DMS153 treated with DMSO at 0.1 percent for 48 hours (cell line): Measurements from ENCODE around the gene QTRT2.

Source experiments
- DNase-seq: peaks from one replicate; lab custom pipeline; 2025; ENCODE audit not compliant: unreplicated experiment; lab: John Stamatoyannopoulos, UW

QTRT2 gene

DNA sequence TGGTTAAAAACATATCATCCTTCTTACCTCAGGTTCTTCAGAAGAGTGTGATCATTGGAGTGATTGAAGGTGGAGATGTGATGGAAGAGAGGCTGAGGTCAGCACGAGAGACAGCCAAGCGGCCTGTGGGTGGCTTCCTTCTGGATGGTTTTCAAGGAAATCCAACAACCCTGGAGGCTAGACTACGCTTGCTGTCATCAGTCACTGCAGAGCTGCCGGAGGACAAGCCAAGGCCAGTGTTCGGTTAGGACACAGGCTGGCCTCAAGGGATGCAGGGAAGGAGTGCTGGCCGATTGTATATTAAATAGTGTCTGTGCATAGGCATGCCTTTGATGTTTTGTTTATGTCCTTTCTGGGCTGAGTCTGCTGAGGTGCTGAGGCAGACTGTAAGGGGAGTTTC lies 20.2 kb downstream of the QTRT2 start:
- no peak for DNase-seq

DNA sequence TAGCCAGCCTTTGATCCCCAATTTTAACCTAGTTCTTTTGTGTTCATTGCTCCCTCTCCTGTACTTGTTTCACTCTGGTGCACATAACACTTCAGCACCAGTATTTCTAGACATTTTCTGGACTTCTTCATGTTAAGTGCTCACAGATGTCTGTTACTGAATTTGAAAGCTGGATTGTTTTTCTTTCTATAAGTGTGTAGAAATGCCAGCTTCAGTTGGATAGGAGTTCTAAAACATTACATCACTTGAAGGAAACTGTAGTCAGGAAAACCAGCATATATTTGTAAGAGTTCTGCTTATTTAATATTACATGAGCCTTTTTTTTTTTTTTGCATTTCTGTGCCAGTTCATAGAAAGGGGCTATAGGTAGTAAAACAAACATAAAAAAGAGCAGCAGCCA lies 21.6 kb downstream of the QTRT2 start:
- no peak for DNase-seq

GRCh38 chr3:114079761-114080160 lies 23.2 kb downstream of the QTRT2 start:
- DNase-seq, result no peak

- DNase-seq, result no peak
Observed at GRCh38 chr3:114080201-114080600, 23.7 kb downstream of the QTRT2 start.

GRCh38 chr3:114081037-114081436 lies 24.5 kb downstream of the QTRT2 start:
- no peak for DNase-seq

DNA sequence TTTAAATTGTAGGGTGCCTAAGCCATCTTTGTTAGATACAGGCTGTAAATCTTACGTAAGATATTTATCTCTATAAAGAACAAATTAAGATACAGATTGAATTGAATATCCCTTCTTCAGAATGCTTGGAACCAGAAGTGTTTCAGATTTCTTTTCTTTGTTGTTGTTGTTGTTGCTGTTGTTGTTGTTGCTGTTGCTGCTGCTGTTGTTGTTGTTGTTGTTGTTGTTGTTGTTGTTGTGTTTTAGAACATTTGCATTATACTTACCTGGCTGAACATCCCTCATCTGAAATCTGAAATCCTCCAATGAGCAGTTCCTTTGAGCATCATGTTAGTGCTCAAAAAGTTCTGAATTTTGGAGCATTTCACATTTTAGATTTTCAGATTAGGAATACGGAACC lies 26.6 kb downstream of the QTRT2 start:
- no peak for DNase-seq

- no peak for DNase-seq
Observed at GRCh38 chr3:114086356-114086755, 29.8 kb downstream of the QTRT2 start.

DNA sequence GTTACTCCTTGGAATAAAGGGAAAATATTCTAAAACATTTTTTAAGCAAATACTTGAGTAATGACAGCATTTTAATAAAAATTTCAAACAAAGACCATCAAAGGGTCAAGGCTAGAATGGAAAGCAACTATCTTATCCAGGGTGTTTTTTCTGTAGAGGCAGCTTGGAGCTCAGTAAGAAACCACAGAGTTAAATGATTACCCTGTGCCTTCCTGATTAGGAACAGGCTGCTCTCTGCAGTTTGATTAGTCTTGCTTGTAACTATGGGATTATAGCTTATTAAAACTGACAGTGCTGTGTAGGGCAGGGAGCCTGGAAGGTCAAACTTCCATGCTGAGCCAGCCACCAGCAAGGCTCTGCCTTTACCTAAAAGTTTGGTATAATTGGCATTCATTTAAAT lies 33.1 kb downstream of the QTRT2 start:
- DNase-seq, result no peak

- DNase-seq, result no peak
Observed at GRCh38 chr3:114092151-114093015, 35.8 kb downstream of the QTRT2 start.

- DNase-seq, result no peak
Observed at GRCh38 chr3:114093016-114093380, 36.5 kb downstream of the QTRT2 start.

GRCh38 chr3:114093596-114093995 lies 37.1 kb downstream of the QTRT2 start:
- DNase-seq, result no peak

DNA sequence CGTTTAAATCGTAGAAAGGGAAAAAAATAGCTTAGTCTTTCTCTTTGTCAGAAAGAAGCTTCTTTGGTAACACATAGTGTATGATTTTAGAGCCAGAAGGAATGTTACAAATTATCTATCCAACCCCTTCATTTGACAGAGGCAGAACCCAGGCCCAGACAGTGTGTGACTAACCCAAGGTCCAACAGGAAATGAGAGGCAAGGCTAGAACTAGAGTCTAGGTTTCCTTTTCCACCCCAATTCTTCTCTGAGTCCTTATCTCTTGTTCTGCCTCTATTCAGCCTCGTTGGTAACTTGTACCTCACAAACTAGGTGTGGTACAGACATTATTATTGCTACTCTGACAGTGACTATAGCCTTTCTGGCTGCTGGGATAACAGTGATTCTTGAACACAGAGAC lies 39.3 kb downstream of the QTRT2 start:
- DNase-seq, result no peak

DNA sequence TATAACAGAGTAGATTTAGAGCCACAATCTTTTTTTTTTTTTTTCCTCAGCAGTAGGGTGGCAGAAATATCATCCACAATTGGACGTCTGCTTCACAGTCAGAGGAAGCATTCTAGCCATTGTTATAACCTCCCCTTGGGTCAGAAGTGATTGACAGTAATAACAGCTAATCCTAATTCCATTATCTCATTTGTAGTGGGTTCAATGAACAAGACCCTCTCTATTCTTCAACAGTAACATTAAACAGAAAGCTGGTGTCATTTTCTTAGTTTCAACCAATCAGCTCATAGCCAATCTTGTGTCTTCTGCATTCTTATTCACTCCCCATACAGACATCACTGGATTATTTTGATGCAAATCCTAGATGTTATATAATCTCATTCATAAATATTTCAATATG lies 44.6 kb downstream of the QTRT2 start:
- no peak for DNase-seq

GRCh38 chr3:114103181-114103580 lies 46.6 kb downstream of the QTRT2 start:
- no peak for DNase-seq

DNA sequence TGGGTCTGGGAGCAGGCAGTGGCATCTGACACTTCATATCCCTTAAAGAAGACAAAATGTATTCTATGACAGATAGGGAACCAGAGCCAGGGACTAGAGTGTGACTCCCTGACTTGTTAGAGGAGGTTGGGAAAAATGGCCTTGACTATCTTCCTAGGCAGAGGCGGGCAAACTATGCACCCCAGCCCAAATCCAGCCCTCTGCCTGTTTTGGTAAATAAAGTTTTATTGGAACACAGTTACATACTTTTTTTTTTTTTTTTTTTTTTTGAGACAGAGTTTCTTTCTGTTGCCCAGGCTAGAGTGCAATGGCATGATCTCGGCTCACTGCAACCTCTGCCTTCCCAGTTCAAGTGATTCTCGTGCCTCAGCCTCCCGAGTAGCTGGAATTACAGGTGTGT lies 47.3 kb downstream of the QTRT2 start:
- no peak for DNase-seq

DNA sequence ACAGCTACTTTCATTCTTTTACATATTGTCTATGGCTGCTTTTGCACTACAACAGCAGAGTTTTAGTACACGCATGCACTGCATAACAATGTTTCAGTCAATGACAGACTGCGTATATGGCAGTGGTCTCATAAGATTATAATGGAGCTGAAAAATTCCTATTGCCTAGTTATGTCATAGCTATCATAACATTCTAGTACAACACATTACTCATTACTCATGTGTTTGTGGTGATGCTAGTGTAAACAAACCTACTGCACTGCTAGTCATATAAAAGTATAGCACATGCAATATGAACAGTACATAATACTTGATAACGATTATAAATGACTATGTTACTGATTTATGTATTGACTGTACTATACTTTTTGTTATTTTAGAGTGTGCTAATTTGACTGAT lies 47.9 kb downstream of the QTRT2 start:
- DNase-seq, result no peak

DNA sequence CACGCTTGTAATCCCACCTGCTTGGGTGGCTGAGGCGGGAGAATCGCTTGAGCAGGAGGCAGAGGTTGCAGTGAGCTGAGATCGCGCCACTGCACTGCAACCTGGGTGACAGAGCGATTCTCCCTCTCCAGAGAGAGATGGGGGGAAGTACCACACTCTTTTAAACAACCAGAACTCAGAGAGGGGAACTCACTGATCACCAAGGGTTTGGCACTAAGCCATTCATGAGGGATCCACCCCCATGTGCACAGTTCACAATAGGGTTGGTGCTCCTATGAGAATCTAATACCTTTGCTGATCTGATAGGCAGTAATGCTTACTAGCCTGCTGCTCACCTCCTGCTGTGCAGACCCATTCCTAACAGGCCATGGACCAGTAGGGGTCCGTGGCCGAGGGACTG lies 51.6 kb downstream of the QTRT2 start:
- DNase-seq, result no peak

GRCh38 chr3:114110439-114110838 lies 53.9 kb downstream of the QTRT2 start:
- no peak for DNase-seq

DNA sequence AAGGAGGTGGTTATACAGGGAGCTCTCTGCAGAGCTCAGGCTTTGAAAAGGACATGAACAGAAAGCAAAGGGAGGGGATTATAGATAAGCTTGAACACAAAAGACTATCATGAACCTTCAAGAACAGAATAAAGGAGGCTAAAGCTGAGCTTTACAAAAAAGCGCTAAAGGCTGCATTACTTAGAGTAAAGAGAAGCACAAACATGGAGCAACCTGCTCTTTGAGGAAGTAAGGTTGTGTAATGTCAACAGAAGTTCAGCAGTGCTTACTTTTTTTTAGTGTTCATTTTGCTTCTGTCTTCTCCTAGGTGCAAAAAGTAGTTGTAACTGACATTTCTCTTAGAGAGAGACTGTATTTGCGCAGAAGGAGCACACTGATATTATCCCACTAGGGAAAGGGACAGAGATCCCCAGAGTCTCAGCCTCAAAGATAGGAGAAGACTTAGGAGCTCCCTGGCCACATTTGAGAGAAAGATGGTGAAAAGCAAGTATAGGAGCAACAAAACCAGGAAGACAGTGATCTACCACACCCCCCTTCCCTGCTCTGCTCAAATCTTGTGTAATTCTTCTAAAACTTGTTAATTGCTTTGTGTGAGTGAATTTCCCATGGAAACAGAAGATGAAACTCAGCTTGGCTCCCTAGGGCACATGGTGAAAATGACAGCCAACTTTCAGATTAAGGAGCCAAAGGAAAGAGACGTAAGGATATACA lies 54.7 kb downstream of the QTRT2 start:
- DNase-seq, result no peak

DNA sequence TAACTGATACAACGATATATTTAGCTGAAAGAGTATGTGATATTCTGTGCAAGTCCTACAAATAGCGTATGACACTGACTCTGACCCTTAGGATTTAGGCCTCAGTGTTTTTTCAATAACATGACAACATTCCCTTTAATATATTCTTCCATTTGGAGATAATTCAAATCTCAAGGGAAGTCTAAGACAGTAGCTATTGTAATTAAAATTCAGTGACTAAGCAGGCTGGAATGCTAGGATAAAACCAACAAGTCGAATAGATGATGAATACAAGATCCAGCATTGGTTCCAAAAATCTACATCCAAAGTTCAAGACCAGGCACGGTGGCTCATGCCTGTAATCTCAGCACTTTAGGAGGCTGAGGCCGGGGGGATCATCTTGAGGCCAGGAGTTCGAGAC lies 56.2 kb downstream of the QTRT2 start:
- DNase-seq, result no peak

DNA sequence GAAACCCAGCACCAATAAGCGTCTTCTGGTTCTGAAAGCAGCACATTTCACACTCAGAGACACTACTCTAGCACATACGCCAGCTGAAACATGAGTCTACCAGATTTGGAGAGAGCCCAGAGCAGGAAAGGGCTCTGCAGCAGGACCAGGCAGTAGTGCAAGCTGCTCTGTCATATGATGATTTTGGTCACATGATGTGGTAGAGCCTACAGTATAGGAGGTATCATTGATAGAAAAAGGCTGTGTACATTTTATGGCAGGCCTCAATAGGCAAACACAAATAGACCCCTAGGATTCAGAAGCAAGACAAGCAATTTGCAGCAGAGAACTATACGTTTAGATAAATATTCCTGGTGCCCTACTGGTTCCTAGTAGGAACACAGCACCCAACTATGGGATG lies 58.2 kb downstream of the QTRT2 start:
- no peak for DNase-seq

GRCh38 chr3:114115143-114115542 lies 58.6 kb downstream of the QTRT2 start:
- no peak for DNase-seq

- DNase-seq, result no peak
Observed at GRCh38 chr3:114119776-114120175, 63.2 kb downstream of the QTRT2 start.
